NCI-H1436 treated with DMSO at 0.1 percent for 48 hours (cell line): ENCODE results near the gene DTX3L.
"Not testable (repeated sequence)": the region's sequence is repeated elsewhere in the genome, so short reads cannot be mapped to it uniquely, and the experiment has no call there.

Experiments used
- DNase-seq: peaks from one replicate; lab custom pipeline; 2025; lab: John Stamatoyannopoulos, UW

Gene DTX3L

DNA sequence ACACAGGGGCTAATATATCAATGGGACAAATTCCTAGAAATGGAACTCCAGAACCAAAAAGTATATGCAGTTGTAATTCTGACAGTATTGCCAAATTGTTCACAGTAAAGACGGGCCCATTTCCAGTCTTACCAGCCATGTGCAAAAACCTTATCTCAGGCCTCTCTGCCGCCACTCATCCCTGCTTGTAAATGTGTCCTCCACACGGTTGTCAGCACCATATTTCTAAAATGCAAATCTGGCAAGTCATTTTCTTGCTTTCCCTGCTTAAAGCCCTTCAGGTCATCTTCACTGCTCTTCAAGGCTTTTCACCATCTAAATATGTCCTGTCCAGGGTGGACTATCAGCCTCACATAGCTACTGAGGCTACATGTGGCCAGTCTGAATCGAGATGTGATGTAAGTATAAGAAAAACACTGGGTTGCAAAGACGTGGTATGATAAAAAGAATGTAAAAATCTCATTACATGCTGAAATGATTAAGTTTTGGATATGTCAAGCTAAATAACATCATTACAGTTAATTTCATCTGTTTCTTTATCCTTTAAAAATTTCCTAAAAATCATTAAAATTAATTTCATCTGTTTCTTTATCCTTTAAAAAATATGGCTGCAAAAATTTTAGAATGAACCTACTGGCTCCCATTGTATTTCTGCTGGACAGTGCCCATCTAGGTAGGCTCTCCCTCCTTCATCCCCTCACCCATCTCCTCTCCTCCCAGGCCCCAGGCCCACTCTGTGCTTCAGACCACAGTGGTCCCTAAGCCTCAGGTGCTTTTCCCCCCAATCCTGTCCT is 1.0 kb upstream of the DTX3L start:
- DNase-seq: no peak

DNA sequence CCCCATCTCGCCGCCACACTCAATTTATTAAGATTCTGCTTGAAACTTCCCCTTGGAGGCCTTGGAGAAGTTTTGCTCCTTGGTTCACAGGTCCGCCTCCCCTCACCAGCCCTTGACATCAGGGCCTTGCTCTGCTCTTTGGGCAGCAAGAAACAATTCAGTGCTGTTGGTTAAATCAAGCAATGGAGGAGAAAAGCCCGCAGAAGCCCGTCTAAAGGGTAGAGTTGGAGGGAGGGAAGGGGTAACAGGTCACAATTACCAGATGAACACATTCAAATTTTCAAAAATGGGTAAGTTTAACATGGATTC is 467 bp upstream of the DTX3L start:
- DNase-seq: no peak

DNA sequence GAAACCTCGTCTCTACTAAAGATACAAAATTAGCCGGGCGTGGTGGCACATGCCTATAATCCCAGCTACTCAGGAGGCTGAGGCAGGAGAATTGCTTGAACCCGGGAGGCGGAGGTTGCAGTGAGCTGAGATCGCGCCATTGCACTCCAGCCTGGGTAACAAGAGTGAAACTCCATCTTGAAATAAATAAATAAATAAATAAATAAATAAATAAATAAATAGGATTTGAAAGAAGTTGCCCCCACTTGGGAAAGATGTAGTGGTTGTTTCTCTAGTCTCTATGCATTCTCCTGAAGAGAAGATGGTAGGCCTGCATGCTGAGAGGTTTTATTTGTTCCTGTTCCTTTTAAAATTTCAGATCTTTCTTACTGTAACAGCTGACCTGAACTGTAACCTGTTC is 4.0 kb downstream of the DTX3L start:
- DNase-seq: not testable (repeated sequence)

DNA sequence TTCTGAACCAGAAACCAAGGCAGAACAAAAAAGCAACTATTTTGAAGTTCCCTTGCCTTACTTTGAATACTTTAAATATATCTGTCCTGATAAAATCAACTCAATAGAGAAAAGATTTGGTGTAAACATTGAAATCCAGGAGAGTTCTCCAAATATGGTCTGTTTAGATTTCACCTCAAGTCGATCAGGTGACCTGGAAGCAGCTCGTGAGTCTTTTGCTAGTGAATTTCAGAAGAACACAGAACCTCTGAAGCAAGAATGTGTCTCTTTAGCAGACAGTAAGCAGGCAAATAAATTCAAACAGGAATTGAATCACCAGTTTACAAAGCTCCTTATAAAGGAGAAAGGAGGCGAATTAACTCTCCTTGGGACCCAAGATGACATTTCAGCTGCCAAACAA is 4.6 kb downstream of the DTX3L start:
- no peak for DNase-seq

DNA sequence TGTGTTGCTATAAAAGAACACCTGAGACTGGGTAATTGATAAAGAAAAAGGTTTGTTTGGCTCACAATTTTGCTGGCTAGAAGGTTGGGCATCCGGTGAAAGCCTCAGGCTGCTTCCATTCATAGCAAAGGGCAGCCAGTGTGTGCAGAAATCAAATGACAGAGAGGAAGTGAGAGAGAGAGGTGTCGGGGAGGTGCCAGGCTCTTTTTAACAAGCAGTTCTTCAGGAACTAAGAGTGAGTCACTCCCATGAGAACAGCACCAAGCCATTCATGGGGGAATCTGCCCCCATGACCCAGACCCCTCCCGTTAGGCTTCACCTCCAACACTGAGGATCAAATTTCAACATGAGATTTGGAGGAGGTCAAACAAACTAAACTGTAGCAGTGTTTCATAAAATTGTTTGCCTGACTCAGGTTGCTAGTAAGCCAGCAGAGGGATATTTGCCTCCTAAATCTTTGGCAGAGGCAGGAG is 8.8 kb downstream of the DTX3L start:
- no peak for DNase-seq

DNA sequence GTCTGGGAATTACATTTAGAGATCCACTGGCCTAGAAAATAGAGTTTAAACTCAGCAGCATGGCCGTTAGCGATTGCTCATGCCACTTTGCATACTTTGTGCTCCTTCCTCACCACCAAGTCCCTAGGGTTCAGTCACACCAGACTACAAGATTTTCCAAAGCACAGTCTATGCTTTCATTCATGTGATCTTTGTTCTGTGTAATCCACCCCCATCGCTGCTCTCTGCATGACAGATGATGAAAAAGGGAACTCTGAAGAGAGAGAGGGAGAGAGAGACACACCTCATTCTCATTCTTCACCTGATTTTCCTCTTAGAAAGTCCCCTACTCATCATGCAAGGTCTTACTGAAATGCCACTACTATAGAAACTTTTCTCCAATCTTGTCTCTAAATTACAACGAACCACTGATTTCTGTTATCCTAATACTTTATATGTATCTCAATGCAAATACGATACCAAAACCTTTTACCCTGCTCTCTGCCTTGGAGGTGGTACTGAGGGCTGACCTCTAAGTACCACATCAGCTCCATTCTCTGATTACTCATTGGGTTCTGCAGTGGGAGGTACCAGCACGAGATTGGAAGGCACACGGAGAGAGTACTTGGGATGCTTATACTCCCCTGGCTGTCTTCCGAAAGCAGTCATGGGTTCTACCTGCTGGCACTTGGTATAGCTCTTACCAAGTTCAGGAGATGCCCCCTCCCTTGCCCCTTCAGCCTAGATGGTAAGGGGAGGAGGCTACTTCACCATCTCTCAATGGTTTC is 12.2 kb downstream of the DTX3L start:
- DNase-seq: no peak

DNA sequence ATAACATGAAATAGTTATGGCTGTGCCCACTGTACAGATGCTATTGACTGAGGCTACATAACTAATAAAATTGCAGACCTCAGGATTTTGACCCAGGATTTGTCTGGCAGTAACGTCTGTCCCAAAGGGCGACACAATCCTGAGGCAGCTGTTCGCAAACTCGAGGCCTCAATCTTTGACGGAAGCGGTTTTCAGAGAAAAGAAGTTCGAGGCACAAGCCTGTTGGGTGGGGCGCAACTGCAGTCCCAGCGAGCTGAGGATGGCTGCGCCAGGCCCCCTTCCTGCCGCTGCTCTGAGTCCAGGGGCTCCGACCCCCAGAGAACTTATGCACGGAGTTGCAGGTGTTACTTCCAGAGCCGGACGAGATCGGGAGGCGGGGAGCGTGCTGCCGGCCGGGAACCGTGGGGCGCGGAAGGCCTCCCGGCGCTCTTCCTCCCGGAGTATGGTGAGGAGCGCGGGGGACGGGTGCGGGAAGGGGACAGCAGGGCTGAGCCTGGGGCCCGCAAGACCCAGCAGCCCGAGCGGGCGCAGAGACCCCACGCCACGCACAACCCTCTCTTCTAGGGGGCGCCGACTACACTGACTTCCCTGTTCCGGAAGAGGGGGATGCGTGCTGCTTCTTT is 13.4 kb downstream of the DTX3L start, which contains the start of gene PARP15:
TSS of gene PARP15 (plus strand) at position 242 of the 623 bp plus-strand sequence. CDS start at position 260, 18 bp downstream.
- DNase-seq: no peak

DNA sequence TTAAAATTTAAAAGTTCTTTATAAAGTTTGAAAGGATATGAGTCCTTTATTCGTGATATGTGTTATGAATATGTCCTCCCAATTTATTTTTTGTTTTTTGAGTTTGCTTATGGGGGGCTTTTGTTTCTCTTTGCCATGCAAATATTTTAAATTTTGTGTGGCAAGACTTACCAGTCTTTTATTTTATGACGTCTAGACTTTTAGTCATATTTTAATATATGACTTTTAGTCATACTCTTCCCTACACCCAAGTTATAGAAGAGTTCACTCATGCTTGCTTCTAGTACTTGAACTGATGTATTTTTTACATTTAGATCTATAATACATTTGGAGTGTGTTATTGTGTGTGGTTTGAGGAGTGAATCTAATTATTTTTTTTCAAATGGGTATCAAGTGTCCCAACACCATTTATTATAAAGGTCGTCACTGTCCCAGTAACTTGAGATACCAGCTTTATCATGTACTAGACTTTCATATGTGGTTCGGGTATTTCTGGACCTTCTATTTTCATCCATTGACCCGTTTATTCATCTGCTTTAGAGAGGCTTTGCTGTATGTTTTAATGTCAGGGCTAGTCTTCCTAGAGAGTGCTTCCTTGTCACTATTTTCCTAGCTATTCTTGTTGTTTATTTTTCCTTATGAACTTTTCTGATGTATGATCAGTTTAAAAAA is 14.1 kb downstream of the DTX3L start:
- DNase-seq: no peak

DNA sequence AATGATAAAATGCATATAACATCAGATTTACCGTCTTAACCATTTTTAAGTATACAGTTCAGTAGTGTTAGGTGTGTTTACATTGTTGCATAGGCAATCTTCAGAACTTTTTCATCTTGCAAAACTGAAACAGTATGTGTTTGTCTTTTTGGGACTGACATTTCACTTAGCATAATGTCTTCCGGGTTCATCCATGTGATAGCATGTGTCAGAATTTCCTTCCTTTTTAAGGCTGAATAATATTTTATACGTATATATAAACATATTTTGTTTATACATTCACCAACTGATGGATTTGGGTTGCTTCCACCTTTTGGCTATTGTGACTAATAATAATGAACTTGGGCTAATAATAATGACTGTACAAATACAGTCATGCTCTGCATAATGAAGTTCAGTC is 16.3 kb downstream of the DTX3L start:
- DNase-seq: no peak

DNA sequence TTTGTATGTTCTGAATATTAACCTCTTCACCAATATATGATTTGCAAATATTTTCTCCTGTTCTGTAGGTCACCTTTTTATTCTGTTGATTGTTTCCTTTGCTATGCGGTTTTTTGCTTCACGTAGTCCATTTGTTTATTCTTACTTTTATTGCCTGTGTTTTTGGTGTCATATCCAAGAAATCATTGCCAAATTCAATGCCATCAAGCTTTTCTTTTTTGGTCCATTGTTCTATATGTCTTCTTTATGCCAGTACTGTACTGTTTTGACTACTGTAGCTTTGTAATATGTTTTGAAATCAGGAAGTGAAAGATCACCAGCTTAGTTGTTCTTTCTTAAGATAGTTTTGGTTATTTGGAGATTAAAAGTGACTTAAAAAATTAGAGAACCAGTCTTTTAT is 17.5 kb downstream of the DTX3L start:
- DNase-seq: no peak

DNA sequence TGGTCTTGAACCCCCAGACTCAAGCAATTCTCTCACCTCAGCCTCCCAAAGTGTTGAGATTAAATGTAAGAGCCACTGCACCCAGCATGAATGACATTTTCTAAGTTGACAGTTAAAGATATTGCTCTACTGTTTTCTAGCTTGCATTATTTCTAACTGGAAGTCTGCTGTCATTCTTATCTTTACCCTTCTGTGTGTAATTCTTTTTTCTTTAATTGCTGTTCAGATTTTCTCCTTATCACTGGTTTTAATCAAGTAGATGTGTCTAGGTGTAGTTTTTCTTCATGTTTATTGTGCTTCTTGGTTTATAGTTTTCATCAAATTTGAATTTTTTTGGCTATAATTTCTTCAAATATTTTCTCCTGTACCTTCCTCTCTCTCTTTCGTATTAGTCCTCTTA is 18.3 kb downstream of the DTX3L start:
- DNase-seq: no peak

DNA sequence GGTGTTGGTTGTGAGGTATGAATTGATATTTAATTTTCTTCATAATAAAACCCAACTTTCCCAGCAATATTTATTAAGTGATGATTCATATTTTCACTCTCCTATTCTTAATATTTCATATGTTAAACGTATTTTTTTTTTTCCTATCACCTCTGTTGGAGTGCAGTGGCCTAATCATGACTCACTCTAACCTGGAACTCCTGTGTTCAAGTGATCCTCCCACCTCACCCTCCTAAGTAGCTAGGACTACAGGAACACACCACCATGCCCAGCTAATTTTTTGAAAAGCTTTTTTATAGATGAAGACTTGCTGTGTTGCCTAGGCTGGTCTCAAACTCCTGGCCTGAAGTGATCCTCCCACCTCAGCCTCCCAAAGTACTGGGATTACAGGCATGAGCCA is 22.0 kb downstream of the DTX3L start:
- no peak for DNase-seq

DNA sequence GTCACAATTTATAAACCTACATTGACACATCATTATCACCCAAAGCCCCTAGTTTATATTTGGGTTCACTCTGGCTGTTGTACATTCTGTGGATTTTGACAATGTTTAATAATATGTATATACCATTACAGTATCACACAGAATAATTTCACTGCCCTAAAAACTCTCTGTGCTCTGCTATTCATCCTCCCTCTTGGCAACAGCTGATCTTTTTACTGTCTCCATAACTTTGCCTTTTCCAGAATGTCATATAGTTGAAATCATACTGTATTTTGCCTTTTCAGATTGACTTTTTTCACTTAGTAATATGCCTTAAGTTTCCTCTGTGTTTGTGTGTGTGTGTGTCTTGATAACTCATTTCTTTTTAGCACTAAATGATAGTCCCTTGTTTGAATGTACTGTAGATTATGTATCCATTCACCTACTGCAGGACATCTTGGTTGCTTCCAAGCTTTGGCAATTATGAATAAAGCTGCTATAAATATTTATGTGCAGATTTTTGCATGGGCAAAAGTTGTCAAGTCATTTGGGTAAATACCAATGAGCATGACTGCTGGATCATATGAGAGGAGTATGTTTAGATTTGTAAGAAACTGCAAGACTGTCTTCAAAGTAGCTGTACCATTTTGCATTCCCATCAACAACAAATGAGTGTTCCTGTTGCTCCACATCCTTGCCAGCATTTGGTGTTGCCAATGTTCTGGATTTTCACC is 22.8 kb downstream of the DTX3L start:
- no peak for DNase-seq

DNA sequence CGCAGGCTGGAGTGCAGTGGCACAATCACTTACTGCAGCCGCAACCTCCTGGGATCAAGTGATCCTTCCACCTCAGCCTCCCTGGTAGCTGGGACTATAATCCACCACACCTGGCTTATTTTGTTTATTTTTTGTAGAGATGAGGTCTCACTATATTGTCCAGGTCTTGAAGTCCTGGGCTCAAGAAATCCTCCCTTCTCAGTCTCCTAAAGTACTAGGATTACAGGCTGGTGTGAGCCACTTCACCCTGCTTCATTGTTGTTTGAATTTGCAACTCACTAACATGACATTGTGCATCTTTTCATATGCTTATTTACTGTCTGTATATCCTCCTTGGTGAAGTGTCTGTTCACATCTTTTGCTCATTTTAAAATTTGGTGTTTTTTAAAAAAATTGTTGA is 23.4 kb downstream of the DTX3L start:
- DNase-seq: no peak

DNA sequence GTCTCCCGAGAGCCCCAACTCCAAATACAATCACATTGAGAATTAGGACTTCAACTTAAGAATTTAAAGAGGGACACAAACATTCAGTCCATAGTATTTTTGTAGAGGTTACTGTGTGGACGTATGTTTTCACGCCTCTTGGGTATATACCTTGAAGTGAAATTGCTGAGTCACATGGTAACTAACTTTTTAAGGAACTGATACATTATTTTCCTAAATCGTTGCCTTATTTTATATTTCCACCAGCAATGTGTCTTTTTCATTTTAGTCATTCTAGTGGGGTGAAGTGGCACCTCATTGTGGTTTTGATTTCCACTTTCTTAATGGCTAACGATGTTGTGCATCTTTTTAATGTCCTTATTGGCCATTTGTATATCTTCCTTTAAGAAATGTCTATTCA is 25.2 kb downstream of the DTX3L start:
- no peak for DNase-seq

DNA sequence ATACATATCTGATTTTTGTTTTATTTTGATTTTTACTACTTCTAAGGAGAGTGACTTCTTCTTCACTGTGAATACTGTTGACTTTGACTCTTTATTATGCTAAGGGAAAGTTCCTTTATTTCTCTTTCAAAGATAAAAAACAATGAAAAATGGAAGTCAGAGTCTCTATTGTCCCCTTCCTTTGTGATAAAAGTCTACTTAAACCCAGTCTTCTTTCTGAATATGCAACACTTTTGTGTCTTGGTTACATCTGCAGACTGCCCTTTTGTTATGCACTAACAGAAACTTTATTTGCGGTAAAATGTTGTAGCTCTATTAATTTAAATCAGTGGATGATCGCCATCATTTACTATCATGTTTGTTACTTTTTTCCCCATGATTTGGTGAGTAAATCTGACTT is 26.5 kb downstream of the DTX3L start:
- no peak for DNase-seq

DNA sequence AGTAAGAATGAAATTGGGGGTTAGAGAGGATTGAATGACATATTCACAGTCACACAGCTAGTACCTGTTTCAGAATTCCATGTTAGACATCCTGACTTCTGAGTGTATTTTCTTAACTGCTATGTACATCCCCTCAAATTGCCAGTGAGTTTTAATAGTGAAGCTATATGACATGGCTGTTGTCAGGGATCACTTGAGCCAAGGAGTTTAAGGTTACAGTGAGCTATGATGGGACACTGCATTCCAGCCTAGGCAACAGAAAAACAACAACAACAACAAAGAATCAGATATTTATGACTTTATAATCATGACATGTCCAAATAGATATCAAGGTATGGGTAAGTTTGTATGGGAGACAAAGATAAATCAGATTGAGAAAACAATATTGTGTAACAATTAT is 29.9 kb downstream of the DTX3L start:
- no peak for DNase-seq

DNA sequence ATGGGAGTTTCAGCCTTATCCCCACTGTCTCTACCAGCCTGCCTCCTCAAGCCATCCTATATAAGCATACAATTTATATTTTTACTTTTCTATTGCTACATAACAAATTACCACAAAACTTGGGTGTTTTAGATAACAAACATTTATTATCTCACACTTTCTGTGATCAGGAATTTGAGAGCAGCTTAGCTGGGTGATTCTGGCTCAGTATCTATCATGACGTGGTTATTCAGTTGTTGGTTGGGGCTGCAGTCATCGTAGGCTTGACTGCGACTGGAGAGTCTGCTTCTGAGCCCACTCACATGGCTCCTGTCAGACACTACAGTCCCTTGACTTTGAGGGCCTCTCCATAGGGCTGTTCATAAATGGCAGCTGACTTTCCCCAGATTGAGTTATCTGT is 34.0 kb downstream of the DTX3L start:
- no peak for DNase-seq

DNA sequence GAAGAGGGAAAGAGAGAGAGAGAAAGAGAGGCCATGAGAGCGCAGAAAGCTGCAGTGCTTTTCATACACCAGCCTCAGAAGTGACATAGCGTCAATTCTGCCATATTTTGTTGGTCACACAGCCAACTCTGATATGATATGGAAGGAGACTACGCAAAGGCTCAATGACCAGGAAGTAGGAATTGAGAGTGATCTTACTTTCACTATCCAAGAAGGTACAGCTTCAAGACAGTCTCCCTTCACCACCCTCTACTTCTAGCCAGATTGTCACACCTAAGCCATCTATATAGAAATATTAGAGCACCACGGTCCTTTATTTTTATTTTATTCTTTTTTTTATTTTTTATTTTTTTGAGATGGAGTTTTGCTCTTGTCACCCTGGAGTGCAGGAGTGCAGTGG is 34.4 kb downstream of the DTX3L start:
- no peak for DNase-seq

DNA sequence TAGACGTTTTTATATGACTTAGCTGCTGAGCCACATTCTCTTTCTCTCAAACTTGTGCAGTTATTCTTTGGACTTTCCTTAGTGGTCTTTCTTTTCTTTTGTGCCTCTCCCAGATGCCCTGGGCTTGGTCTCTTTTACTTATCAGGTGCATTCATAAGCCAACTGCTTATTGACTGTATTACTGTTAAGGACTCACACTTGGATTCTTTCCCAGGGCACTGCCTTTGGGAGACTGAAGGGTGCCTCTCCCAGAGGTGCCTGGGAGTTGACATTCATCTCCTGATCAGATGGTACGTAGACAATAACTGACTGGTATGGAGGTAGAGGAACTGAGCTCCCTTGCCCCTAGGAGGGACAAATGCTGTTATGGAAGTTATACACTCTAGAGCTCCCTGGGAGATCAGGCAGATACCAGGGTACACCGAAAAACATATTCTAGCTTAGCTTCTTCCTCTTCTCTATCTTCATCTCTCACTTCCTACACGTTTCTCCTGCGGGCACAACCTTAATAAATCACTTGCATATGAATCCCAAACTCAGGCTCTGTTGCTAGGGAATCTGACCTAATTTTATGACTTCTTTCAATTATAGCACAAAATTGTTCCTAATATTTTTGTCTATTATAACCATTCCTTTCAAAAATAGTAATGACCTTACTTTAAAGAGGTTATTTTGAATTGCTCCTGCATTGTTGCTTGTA is 38.0 kb downstream of the DTX3L start:
- DNase-seq: no peak

DNA sequence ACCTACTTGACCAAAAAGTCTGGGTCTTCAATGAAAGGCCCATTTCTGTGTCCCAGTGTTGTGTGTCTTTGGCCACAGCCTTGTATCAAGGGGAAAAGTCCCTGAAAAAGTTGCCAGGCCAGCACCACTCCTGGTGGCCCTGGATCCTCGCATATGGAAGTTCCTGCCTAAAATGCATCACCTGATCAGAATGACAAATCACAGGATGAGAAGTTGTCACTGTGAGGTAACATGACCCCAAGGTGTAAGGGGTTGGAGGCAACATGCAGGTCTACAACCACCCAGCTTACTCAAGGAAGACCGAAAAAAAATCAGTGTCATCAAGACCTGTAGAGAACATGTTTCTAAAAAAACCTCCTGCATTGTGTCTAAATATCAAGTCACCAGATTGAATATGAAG is 38.9 kb downstream of the DTX3L start:
- no peak for DNase-seq
